HG03064 (cell line): Measurements from ENCODE around the gene DLX1.
A peak's percentile ranks its signal among the peaks of the same experiment; 100 is the strongest.

Experiments
- ATAC-seq: cut with Tn5 transposase; IDR thresholded peaks from one replicate; pipeline ENCODE4 v1.9.1; 2021; ENCODE audit warnings: low read depth; ENCODE audit not compliant: unreplicated experiment

The DLX1 gene

GRCh38 chr2:172096626-172097547 lies 11.6 kb downstream of the DLX1 start:
- no peak for ATAC-seq

GRCh38 chr2:172097557-172098131 lies 12.3 kb downstream of the DLX1 start:
- no peak for ATAC-seq

GRCh38 chr2:172098287-172098649 lies 13.0 kb downstream of the DLX1 start:
- no peak for ATAC-seq

GRCh38 chr2:172098650-172099471 lies 13.6 kb downstream of the DLX1 start:
- ATAC-seq, result no peak

- no peak for ATAC-seq
Observed at GRCh38 chr2:172099472-172100079, 14.3 kb downstream of the DLX1 start.

DNA sequence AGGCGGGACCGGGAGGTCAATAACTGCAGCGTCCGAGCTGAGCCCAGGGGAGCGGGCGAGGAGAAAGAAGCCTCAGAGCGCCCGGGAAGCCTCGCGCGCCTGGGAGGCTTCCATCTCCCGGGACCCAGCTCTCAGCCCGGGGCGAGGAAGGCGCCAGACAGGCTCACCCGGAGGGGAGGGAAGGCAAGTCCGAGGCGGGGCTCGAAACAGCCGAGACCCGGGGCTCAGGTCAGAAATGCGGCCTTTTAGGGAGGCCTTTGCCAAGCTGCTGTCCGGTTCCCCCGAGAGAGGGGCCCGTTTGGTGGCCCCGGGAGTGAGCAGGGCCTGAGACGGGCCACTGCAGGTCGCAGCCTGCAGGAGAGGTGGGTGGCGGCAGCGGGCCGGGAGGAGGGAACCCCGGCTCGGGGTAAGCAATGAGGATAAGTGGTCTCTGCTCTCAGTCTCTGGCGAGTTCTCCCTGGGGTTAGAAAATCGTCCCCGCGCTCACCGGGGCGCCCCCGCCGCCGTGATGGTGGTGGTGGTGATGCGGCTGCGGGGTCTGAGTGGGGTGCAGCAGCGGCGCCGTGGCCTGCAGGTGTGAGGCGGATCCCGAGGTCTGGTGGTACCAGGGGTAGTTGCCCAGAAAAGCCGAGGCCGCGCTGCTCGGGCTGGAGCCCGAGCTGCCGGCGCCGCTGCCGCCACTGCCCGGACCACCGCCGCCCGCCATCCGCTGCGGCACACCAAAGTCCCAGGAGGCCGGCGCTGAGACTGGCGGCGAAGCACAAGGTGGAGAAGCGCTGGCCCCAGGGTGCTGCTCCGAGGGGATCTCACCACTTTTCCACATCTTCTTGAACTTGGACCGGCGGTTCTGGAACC lies 15.0 kb downstream of the DLX1 start:
- ATAC-seq, result no peak

DNA sequence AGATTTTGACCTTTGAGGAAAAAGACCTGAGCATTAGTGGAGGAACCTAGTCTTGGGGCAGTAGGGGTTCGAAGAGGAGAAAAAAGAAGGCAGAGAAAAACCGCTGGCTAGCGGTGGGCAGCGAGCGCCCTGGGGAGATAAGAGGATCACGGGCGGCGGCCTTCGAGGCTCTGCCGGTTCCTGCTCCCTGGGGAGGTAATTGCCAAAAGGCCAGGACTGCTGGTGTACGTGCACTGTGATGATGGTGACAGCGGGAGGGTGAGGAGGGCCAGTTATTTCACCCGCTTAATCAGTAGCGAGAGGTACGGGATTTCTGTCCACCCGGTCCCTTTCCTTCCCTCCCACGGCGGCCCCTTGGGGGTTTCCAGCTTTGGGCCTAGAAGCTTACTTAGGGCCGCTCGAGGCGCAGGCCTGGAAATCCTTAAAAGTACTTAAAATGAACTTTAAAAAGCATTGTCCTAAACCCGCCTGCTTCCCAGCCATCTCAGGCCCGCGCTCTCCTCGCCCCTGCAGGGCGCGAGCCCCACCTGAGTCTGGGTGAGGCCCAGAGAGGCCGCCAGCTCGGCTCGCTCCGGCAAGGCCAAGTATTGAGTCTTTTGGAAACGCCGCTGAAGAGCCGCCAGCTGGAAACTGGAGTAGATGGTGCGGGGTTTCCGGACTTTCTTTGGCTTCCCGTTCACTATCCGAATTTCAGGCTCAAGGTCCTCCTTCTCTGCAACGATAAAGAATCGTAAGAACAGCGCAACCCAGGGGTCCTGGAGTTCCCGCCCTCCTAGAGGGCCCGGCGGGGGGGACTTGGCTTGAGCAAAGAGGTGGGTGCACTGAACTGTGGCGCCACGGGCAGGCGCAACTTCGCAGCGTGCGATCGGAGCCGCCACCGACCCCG lies 15.9 kb downstream of the DLX1 start:
- no peak for ATAC-seq

DNA sequence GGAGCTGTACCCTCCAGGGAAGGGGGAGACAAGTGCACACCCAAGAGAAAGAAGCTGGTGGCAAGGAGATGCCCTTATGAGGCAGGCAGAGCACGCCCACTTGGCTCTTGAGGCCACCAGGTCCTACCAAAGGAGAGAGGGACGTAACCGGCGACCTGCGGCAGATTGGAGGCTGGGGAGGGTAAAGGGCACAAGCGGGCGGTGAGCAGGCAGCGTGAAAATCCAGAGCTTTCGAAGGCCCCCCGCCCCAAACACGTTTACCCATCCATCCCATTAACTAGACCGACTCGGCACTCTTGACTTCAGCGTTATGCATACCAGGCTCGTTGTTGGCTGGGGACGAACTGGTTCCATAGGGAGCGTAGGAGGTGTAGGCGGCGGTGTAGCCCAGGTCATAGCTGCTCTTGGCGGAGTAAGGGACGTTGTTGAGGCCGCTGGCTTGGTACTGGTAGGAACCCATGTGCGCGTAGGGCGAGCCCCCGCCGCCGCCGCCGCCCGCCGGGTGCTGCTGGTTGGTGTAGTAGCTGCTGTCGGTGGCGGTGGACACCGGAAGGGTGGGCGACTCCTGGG lies 16.6 kb downstream of the DLX1 start:
- ATAC-seq, result no peak

DNA sequence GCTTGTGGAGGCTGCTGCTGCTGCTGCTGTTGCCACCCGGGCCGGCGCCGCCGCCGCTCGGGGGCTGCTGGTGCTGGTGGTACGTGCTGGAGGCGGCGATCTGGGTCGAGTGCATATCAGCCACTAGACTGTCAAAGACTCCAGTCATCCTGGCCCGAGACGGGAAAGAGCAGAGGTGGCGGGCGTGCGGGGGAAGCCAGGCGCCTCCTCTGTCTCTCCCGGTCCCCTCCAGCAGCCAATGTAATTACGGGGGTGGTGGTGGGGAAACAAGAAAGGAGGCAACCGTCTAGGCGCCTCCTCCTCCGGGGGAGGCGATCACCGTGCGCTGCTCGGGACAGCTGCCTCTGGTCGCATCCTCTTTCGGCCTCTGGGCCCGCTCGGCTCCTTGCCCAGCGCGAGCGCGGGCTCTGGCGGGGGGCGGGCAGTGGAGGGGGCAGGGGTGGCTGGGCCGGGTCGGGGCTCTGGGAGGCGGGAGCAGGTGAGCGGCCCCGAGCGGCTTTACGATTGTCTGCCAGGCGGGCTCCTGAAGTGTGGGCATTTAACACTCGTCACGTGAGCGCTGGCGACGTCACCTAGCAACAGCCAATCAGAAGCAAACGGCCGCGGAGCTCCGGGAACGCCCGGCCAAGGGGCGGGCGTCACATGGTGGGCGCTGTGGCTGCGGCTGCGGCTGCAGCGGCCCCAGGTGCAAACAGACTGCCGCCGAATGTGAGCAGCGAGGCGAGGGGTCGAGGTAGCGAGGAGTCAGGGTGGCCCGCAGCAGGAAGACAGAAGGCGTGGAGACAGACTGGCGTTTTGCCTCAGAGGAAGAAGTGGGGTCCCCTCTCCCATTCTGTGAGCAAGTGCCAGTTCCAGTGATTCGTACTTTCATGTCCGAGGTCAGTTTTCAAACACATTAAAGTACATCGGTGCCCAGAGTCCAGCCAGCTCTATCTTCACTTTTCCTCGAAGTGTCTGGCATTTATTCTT lies 17.4 kb downstream of the DLX1 start, which contains the start of gene DLX2:
DLX2 (minus strand) TSS at position 510 of the 969 bp plus-strand sequence; CDS start at position 148, 362 bp downstream.
- ATAC-seq, result peak; percentile 66

- no peak for ATAC-seq
Observed at GRCh38 chr2:172103471-172104272, 18.4 kb downstream of the DLX1 start.

DNA sequence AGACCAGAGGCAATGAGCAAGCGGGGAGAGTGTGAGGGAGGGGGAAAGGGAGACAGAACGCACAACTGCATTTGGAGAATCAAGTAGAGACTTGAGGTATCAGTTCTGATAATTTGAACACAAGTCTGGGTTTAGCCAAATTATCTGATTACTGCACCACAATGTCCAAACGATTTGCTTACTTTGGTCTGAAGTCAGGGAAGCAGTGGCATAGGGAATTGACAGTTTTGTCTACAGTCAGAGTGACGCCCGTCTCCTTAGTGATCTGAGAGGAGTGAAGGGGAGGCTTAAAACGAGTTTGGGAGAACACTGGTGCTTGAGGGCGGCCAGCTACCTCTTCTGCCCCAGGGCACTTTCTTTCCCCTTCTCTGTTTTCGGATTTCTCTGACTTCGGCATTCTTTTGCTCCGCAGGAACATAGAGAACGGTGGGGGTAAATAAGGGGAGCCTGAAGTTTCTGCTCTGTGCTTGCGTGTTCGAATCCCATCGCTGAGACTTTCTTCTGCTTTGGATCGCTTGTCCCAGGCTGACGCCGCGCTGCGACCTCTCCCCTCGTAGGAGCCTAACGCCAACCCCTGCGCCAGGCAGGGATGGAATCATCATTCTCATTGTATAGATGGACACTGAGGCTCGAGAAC lies 20.3 kb downstream of the DLX1 start:
- ATAC-seq, result no peak

GRCh38 chr2:172106108-172106961 lies 21.0 kb downstream of the DLX1 start:
- no peak for ATAC-seq

DNA sequence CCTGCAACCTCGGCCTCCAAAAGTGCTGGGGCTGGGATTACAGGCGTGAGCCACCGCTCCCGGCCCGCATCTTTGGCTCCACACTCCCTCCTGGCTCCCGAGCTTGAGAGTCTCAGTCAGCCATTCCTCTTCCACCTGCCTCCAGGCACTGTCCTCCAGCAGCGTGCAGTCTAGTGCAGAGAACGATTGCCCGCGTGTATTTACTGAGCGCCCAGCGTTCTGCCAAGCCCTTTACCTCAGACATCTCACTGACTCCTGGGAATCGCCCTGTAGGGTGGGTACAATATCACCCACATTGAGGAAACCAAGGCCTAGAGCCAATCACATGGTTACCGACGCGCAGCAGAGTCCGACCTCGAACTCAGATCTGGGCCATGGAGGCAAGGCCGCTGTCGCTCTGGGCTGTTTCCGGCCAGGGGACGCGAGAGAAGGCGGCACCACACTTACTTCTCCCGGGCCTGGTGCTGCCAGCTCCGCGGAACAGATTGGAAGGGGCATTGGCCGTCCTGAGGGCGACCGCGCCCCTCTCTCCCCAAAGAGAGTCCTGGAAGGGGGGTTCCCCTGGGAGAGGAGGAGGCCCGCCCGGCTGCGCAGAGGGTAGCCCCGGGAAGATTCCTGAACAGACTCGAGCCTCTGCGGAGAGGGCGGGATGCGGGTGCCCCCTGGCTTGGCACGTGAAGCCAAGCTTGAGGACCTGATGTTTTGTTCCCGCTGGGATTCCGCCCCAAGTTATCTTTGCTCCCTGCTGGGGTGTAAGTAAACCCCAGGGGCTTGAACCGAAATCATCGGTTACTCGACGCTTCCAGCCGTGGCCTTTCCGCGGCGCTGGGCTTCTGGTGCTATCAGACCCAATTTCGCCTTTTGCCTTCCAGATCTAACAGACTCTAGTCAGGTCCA lies 22.6 kb downstream of the DLX1 start:
- ATAC-seq, result no peak

- ATAC-seq, result no peak
Observed at GRCh38 chr2:172108587-172108930, 23.3 kb downstream of the DLX1 start.
